ENCODE data around the gene TMBIM4. TPM values are rescaled to one million over a fixed set of nuclear protein-coding genes. Genes with fewer than 3 reads are reported as not detected.

The TMBIM4 gene
- total RNA-seq, 1 experiment from 2014 or later, result 29.8 TPM

- TF ChIP-seq KAT7 (CRISPR knock-in tag; IDR thresholded peaks at IDR 0.05; ENCODE audit: borderline replicate concordance) (no peak), ZNF425 (CRISPR knock-in tag; conservative IDR thresholded peaks at IDR 0.05) (no peak), GABPB1 (CRISPR knock-in tag; IDR thresholded peaks at IDR 0.05) (no peak), ZNF532 (CRISPR knock-in tag; IDR thresholded peaks at IDR 0.05; ENCODE audit: borderline replicate concordance) (no peak)
Measured at GRCh38 chr12:66206141-66206540, 36.3 kb upstream of the TMBIM4 start (continued).

- POLR2A ChIA-PET, result no interaction called here
- peaks cover 7% of the 10 kb centered on the region; the same call in 1 of the 2 replicates for H3K36me3 Mint-ChIP-seq
- no peak overlapping the region for H3K27ac Mint-ChIP-seq
- ATAC-seq (no peak), DNase-seq (ENCODE audit: low spot score) (no peak)
- H3K27me3 Mint-ChIP-seq (ENCODE audit: low read depth), result no peaks in the 10 kb centered on the region; the same call in 1 of the 2 replicates
- no peak overlapping the region for H3K4me3 Mint-ChIP-seq
- CTCF ChIA-PET, result interaction anchor here (1.5 kb wide), 1 partner anchor 34 kb away, joined by 4 read pairs; the partner anchor contains the start of gene TMBIM4
- peaks cover 9% of the 10 kb centered on the region for H3K9me3 Mint-ChIP-seq
- TF ChIP-seq USF2 (CRISPR knock-in tag; IDR thresholded peaks at IDR 0.05), result no peak
- no peak for TF ChIP-seq ZNF512 (CRISPR knock-in tag; IDR thresholded peaks at IDR 0.05; ENCODE audit: borderline replicate concordance)
- TF ChIP-seq ZNF263 (CRISPR knock-in tag; IDR thresholded peaks at IDR 0.05; ENCODE audit: low read depth), result no peak
- TF ChIP-seq E2F1 (CRISPR knock-in tag; IDR thresholded peaks at IDR 0.05), result no peak
- TF ChIP-seq ZNF232 (CRISPR knock-in tag; IDR thresholded peaks at IDR 0.05), result no peak
- TF ChIP-seq GRHL2 (CRISPR knock-in tag; IDR thresholded peaks at IDR 0.05; ENCODE audit: insufficient replicate concordance, severe bottlenecking), result no peak
- TF ChIP-seq ZNF396 (CRISPR knock-in tag; IDR thresholded peaks at IDR 0.05; ENCODE audit: borderline replicate concordance), result no peak
- TF ChIP-seq SP1 (CRISPR knock-in tag; conservative IDR thresholded peaks at IDR 0.05), result no peak
- no peak for TF ChIP-seq TEAD1 (CRISPR knock-in tag; IDR thresholded peaks at IDR 0.05)
- no peak for TF ChIP-seq PREB (CRISPR knock-in tag; IDR thresholded peaks at IDR 0.05; ENCODE audit: borderline replicate concordance)
- TF ChIP-seq HMGA2 (CRISPR knock-in tag; IDR thresholded peaks at IDR 0.05), result no peak
- no peak for TF ChIP-seq AFF4 (CRISPR knock-in tag; IDR thresholded peaks at IDR 0.05; ENCODE audit: borderline replicate concordance)
- H3K4me1 Mint-ChIP-seq, result no peaks in the 10 kb centered on the region
Measured at GRCh38 chr12:66203820-66204219, 34.0 kb upstream of the TMBIM4 start.
